Smooth muscle cell of the brain vasculature (primary cell): ENCODE results near the gene GFPT2.

Source experiments
- DNase-seq: peaks from one replicate; pipeline ENCODE4 v3.0.0-alpha.2; 2012; ENCODE audit warnings: low read depth, low spot score

The GFPT2 gene

GRCh38 chr5:180283026-180283615, 70.0 kb downstream of the GFPT2 start:
- no peak for DNase-seq

- no peak for DNase-seq
Observed at GRCh38 chr5:180282281-180282680, 70.9 kb downstream of the GFPT2 start.

GRCh38 chr5:180281706-180282105, 71.4 kb downstream of the GFPT2 start:
- no peak for DNase-seq

- DNase-seq, result no peak
Observed at GRCh38 chr5:180274695-180275094, 78.4 kb downstream of the GFPT2 start.

GRCh38 chr5:180271221-180271620, 81.9 kb downstream of the GFPT2 start:
- DNase-seq, result no peak

- no peak for DNase-seq
Observed at GRCh38 chr5:180259260-180259611, 93.9 kb downstream of the GFPT2 start.

- DNase-seq, result no peak
Observed at GRCh38 chr5:180253036-180253824, 99.9 kb downstream of the GFPT2 start.

- DNase-seq, result no peak
Observed at GRCh38 chr5:180251887-180252286, 101.2 kb downstream of the GFPT2 start.

- DNase-seq, result no peak
Observed at GRCh38 chr5:180251141-180251540, 102.0 kb downstream of the GFPT2 start.
